ENCODE measurements around the gene PARK7.

DNA sequence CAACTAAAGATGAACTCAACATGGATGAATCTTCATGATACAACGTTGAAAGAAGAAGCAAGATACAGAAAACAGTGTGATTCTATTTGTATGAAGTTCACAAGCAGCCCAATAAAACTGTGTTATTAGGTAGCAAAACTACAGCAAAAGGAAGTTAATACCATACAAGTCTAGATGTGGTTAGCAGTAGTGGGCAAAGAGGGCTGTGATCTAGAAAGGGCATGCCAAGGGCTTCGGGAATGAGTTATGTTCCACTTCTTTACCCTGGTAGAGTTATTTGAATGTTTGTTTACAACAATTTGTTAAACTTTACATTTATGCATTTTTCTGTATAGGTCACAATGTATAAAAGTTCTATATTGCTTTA lies 30.1 kb upstream of the PARK7 start:
- TF ChIP-seq, protein P1, sequence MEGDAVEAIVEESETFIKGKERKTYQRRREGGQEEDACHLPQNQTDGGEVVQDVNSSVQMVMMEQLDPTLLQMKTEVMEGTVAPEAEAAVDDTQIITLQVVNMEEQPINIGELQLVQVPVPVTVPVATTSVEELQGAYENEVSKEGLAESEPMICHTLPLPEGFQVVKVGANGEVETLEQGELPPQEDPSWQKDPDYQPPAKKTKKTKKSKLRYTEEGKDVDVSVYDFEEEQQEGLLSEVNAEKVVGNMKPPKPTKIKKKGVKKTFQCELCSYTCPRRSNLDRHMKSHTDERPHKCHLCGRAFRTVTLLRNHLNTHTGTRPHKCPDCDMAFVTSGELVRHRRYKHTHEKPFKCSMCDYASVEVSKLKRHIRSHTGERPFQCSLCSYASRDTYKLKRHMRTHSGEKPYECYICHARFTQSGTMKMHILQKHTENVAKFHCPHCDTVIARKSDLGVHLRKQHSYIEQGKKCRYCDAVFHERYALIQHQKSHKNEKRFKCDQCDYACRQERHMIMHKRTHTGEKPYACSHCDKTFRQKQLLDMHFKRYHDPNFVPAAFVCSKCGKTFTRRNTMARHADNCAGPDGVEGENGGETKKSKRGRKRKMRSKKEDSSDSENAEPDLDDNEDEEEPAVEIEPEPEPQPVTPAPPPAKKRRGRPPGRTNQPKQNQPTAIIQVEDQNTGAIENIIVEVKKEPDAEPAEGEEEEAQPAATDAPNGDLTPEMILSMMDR (IDR thresholded peaks at IDR 0.05; ENCODE audit: low read depth, low read length, poor library complexity, severe bottlenecking), result no peak
- TF ChIP-seq EZH2phosphoT487 (IDR thresholded peaks at IDR 0.05; ENCODE audit: borderline replicate concordance, low read length), result no peak

Data from DOHH2 (cell line).